SK-N-SH treated with all-trans-retinoic acid at 6 μM for 48 hours (cell line): ENCODE data around the gene N4BP3.
A peak's percentile ranks its signal among the peaks of the same experiment; 100 is the strongest.

Experiments
- ATAC-seq: fragments of 200-7000 bp; cut with Tn5 transposase; 3 replicates; pipeline ENCODE4 v1.9.1; 2020; ENCODE audit warnings: mild to moderate bottlenecking, moderate library complexity
- ARNTL ChIP-seq: fragments of 450-650 bp; formaldehyde crosslinking; IDR thresholded peaks from 2 replicates; pipeline ENCODE4 v1.5.0; 2020; ENCODE audit warnings: low read depth, mild to moderate bottlenecking, moderate library complexity, borderline replicate concordance
- GLIS3 ChIP-seq: fragments of 250-450 bp; sonication (Bioruptor Pico); IDR thresholded peaks from 2 replicates; pipeline ENCODE4 v1.5.0; 2020; ENCODE audit warnings: mild to moderate bottlenecking, moderate library complexity
- ISL1 ChIP-seq: fragments of 250-450 bp; sonication (Bioruptor Pico); IDR thresholded peaks from 2 replicates; pipeline ENCODE4 v2.1.2; 2022; ENCODE audit warnings: mild to moderate bottlenecking, moderate library complexity
- OSR1 ChIP-seq: fragments of 250-450 bp; sonication (Bioruptor Pico); IDR thresholded peaks from 2 replicates; pipeline ENCODE4 v1.8.0; 2022; ENCODE audit warnings: moderate library complexity, mild to moderate bottlenecking, inconsistent platforms
- PPARA ChIP-seq: fragments of 250-450 bp; sonication (Bioruptor Pico); IDR thresholded peaks from 2 replicates; pipeline ENCODE4 v1.5.0; 2020; ENCODE audit warnings: mild to moderate bottlenecking, borderline replicate concordance
- RARB ChIP-seq: fragments of 250-450 bp; sonication (Bioruptor Pico); IDR thresholded peaks from 2 replicates; pipeline ENCODE4 v1.8.0; 2021; ENCODE audit warnings: mild to moderate bottlenecking, moderate library complexity
- SNAI2 ChIP-seq: fragments of 250-450 bp; sonication (Bioruptor Pico); IDR thresholded peaks from 2 replicates; pipeline ENCODE4 v1.5.0; 2020; ENCODE audit warnings: mild to moderate bottlenecking, moderate library complexity
- TOX ChIP-seq: fragments of 250-450 bp; sonication (Bioruptor Pico); IDR thresholded peaks from 2 replicates; pipeline ENCODE4 v1.8.0; 2021; ENCODE audit warnings: mild to moderate bottlenecking, moderate library complexity, borderline replicate concordance
- TSHZ2 ChIP-seq: fragments of 250-450 bp; sonication (Bioruptor Pico); IDR thresholded peaks from 2 replicates; pipeline ENCODE4 v1.5.0; 2020; ENCODE audit warnings: mild to moderate bottlenecking, moderate library complexity
- ZC3H10 ChIP-seq: fragments of 250-450 bp; sonication (Bioruptor Pico); IDR thresholded peaks from 2 replicates; pipeline ENCODE4 v1.5.1; 2021; ENCODE audit warnings: mild to moderate bottlenecking, moderate library complexity
- ZFP3 ChIP-seq: fragments of 250-450 bp; sonication (Bioruptor Pico); IDR thresholded peaks from 2 replicates; pipeline ENCODE4 v1.5.0; 2020; ENCODE audit warnings: mild to moderate bottlenecking, moderate library complexity
- ZFP30 ChIP-seq: fragments of 450-650 bp; formaldehyde crosslinking; IDR thresholded peaks from 2 replicates; pipeline ENCODE4 v1.5.0; 2022; ENCODE audit warnings: mild to moderate bottlenecking, moderate library complexity
- ZNF565 ChIP-seq: fragments of 450-650 bp; formaldehyde crosslinking; conservative IDR thresholded peaks from 2 replicates; pipeline ENCODE4 v1.5.0; 2020; ENCODE audit warnings: low read depth, mild to moderate bottlenecking, moderate library complexity
- ZNF70 ChIP-seq: fragments of 450-650 bp; formaldehyde crosslinking; IDR thresholded peaks from 2 replicates; pipeline ENCODE4 v1.5.0; 2020; ENCODE audit warnings: mild to moderate bottlenecking, moderate library complexity
- ZNF8 ChIP-seq: fragments of 450-650 bp; formaldehyde crosslinking; IDR thresholded peaks from 2 replicates; pipeline ENCODE4 v1.5.0; 2020; ENCODE audit warnings: mild to moderate bottlenecking, moderate library complexity
- TF ChIP-seq, protein P1 (sequence below): fragments of 250-450 bp; sonication (Bioruptor Pico); IDR thresholded peaks from 2 replicates; pipeline ENCODE4 v1.5.1; 2020; ENCODE audit warnings: low read depth, mild to moderate bottlenecking, moderate library complexity
- TF ChIP-seq, protein P2 (sequence below): fragments of 250-450 bp; sonication (Bioruptor Pico); IDR thresholded peaks from 2 replicates; pipeline ENCODE4 v1.5.1; 2021; ENCODE audit warnings: mild to moderate bottlenecking, moderate library complexity
- TF ChIP-seq, protein P3 (sequence below): fragments of 250-450 bp; sonication (Bioruptor Pico); IDR thresholded peaks from 2 replicates; pipeline ENCODE4 v1.8.0; 2020; ENCODE audit warnings: mild to moderate bottlenecking, moderate library complexity, borderline replicate concordance

Gene N4BP3

DNA sequence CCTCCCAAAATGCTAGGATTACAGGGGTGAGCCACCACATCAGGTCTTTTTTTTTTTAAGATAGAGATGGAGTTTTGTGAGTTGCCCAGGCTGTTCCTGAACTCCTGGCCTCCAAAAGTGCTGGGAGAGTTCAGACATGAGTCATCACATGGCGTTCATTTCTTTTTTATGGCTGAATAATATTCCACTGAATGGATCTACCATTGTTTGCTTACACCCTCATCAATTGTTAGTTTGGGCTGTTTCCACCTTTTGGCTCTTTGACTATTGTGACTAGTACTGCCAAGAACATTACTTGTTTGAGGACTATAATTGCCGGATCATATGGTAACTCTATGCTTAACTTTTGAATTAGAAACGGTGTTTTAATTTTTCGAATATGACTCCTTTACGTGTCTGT lies 787 bp upstream of the N4BP3 start:
- ATAC-seq, result no peak
- TF ChIP-seq ZNF8 (CRISPR knock-in tag) (peak; percentile 97), ZC3H10 (CRISPR knock-in tag) (no peak)

GRCh38 chr5:178113841-178114324 lies 551 bp downstream of the N4BP3 start:
- TF ChIP-seq, protein P1, sequence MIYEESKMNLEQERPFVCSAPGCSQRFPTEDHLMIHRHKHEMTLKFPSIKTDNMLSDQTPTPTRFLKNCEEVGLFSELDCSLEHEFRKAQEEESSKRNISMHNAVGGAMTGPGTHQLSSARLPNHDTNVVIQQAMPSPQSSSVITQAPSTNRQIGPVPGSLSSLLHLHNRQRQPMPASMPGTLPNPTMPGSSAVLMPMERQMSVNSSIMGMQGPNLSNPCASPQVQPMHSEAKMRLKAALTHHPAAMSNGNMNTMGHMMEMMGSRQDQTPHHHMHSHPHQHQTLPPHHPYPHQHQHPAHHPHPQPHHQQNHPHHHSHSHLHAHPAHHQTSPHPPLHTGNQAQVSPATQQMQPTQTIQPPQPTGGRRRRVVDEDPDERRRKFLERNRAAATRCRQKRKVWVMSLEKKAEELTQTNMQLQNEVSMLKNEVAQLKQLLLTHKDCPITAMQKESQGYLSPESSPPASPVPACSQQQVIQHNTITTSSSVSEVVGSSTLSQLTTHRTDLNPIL (CRISPR knock-in tag), result no peak
- TF ChIP-seq ZNF565 (CRISPR knock-in tag), result no peak
- no peak for TF ChIP-seq ZFP30 (CRISPR knock-in tag)
- no peak for TF ChIP-seq PPARA (CRISPR knock-in tag)
- TF ChIP-seq ARNTL (CRISPR knock-in tag), result no peak
- TF ChIP-seq ISL1 (CRISPR knock-in tag), result no peak
- TF ChIP-seq ZC3H10 (CRISPR knock-in tag), result no peak
- no peak for TF ChIP-seq ZFP3 (CRISPR knock-in tag)
- TF ChIP-seq GLIS3 (CRISPR knock-in tag), result no peak
- TF ChIP-seq OSR1, result no peak
- TF ChIP-seq RARB (CRISPR knock-in tag), result no peak
- TF ChIP-seq TOX (CRISPR knock-in tag), result no peak
- TF ChIP-seq SNAI2 (CRISPR knock-in tag), result no peak
- TF ChIP-seq ZNF70 (CRISPR knock-in tag), result no peak
- TF ChIP-seq, protein P2, sequence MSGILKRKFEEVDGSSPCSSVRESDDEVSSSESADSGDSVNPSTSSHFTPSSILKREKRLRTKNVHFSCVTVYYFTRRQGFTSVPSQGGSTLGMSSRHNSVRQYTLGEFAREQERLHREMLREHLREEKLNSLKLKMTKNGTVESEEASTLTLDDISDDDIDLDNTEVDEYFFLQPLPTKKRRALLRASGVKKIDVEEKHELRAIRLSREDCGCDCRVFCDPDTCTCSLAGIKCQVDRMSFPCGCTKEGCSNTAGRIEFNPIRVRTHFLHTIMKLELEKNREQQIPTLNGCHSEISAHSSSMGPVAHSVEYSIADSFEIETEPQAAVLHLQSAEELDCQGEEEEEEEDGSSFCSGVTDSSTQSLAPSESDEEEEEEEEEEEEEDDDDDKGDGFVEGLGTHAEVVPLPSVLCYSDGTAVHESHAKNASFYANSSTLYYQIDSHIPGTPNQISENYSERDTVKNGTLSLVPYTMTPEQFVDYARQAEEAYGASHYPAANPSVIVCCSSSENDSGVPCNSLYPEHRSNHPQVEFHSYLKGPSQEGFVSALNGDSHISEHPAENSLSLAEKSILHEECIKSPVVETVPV (CRISPR knock-in tag), result no peak
- TF ChIP-seq TSHZ2, result no peak
- TF ChIP-seq, protein P3, sequence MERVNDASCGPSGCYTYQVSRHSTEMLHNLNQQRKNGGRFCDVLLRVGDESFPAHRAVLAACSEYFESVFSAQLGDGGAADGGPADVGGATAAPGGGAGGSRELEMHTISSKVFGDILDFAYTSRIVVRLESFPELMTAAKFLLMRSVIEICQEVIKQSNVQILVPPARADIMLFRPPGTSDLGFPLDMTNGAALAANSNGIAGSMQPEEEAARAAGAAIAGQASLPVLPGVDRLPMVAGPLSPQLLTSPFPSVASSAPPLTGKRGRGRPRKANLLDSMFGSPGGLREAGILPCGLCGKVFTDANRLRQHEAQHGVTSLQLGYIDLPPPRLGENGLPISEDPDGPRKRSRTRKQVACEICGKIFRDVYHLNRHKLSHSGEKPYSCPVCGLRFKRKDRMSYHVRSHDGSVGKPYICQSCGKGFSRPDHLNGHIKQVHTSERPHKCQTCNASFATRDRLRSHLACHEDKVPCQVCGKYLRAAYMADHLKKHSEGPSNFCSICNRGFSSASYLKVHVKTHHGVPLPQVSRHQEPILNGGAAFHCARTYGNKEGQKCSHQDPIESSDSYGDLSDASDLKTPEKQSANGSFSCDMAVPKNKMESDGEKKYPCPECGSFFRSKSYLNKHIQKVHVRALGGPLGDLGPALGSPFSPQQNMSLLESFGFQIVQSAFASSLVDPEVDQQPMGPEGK (CRISPR knock-in tag), result no peak
- ATAC-seq, result no peak

DNA sequence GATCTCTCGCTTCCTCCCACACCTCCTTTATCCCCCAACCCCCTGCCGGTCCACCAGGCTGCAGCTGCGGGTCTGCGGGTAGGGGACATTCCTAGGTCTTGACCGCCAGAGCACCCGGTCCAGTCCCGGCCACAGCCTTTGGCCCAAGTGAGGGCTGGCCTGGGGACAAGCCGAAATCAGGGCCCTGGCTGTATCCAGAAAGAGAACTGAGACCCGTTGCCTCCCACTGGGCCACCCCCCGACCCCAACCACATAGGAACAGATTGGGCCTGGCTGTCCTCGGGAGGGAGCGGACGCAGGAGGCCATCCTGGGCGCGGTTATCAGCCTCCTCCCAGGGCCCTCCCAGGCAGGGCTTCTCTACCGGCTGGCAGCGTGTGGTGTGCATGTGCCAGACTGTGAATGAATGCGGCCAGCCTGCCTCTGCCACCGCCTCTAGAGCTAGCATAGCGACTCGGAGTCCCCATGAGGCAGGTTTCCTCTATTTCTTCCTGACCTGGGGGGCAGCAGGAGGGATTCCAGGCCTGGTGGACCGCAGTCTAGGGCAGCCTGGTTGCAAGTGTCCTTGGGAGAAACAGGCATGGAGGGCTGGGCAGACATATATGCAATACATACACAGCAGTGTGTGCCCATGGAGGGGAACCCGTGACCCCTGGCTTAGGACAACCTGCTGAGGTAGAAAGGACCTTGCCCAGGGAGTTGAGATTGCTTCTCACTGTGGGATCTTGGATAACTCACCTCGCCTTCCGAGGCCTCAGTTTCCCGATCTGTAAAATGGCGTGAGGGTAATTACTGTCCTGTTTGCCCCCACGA lies 1.2 kb downstream of the N4BP3 start:
- TF ChIP-seq ZNF70 (CRISPR knock-in tag) (no peak), ZNF8 (CRISPR knock-in tag) (no peak), TSHZ2 (no peak)
- TF ChIP-seq, protein P2 (CRISPR knock-in tag), result no peak
- no peak for ATAC-seq
